H9 (cell line): Measurements from ENCODE around the gene CATSPERE. TPM values are rescaled to one million over a fixed set of nuclear protein-coding genes. Genes with fewer than 3 reads are reported as not detected.
A peak's percentile ranks its signal among the peaks of the same experiment; 100 is the strongest.

ENCODE experiments used
- DNase-seq: peaks from one replicate; pipeline ENCODE4 v3.0.0-alpha.2; 2017
- H2AFZ ChIP-seq: one replicate; pipeline ENCODE4 v1.6.1; 2013; ENCODE audit warnings: mild to moderate bottlenecking, low read length, control low read depth, moderate library complexity
- H2AK5ac ChIP-seq: 2 replicates; pipeline ENCODE4 v1.6.1; 2013; ENCODE audit warnings: low read length, control low read depth, mixed read lengths; ENCODE audit not compliant: insufficient read length
- H2BK120ac ChIP-seq: one replicate; pipeline ENCODE4 v1.6.1; 2013; ENCODE audit warnings: low read depth, mild to moderate bottlenecking, low read length, control low read depth, inconsistent platforms; ENCODE audit not compliant: poor library complexity, severe bottlenecking
- H2BK12ac ChIP-seq: 2 replicates; pipeline ENCODE4 v1.6.1; 2013; ENCODE audit warnings: low read length, control low read depth, mixed read lengths, low read depth; ENCODE audit not compliant: insufficient read length
- H2BK15ac ChIP-seq: 2 replicates; pipeline ENCODE4 v1.6.1; 2013; ENCODE audit warnings: low read depth, low read length, control low read depth
- H2BK20ac ChIP-seq: one replicate; pipeline ENCODE4 v1.6.1; 2013; ENCODE audit warnings: low read depth, mild to moderate bottlenecking, low read length, control low read depth, inconsistent platforms; ENCODE audit not compliant: poor library complexity, severe bottlenecking
- H2BK5ac ChIP-seq: 2 replicates; pipeline ENCODE4 v1.6.1; 2013; ENCODE audit warnings: low read length, control low read depth, mixed read lengths; ENCODE audit not compliant: insufficient read length
- H3K14ac ChIP-seq: 2 replicates; pipeline ENCODE4 v1.6.1; 2013; ENCODE audit warnings: low read length, control low read depth; ENCODE audit not compliant: insufficient read depth
- H3K18ac ChIP-seq: 2 replicates; pipeline ENCODE4 v1.6.1; 2013; ENCODE audit warnings: low read depth, mild to moderate bottlenecking, mixed read lengths, low read length, control low read depth; ENCODE audit not compliant: insufficient read length
- H3K23ac ChIP-seq: 2 replicates; pipeline ENCODE4 v1.6.1; 2013; ENCODE audit warnings: low read length, control low read depth, mixed read lengths, low read depth; ENCODE audit not compliant: insufficient read length
- H3K23me2 ChIP-seq: 2 replicates; pipeline ENCODE4 v1.6.1; 2013; ENCODE audit warnings: low read depth, mild to moderate bottlenecking, mixed read lengths, low read length, control low read depth; ENCODE audit not compliant: insufficient read length, poor library complexity, severe bottlenecking
- H3K27ac ChIP-seq: 2 replicates; pipeline ENCODE4 v1.5.1; 2013; ENCODE audit warnings: low read length, control low read depth, mixed read lengths, low read depth; ENCODE audit not compliant: insufficient read length
- H3K27me3 ChIP-seq: 2 replicates; pipeline ENCODE4 v1.6.1; 2013; ENCODE audit warnings: low read length, control low read depth, inconsistent platforms; ENCODE audit not compliant: insufficient read depth
- H3K4ac ChIP-seq: 2 replicates; pipeline ENCODE4 v1.6.1; 2013; ENCODE audit warnings: low read depth, mild to moderate bottlenecking, control low read depth, inconsistent platforms, low read length, moderate library complexity
- H3K4me1 ChIP-seq: 2 replicates; pipeline ENCODE4 v1.6.1; 2013; ENCODE audit warnings: low read length, control low read depth, inconsistent platforms; ENCODE audit not compliant: insufficient read depth
- H3K4me2 ChIP-seq: 2 replicates; pipeline ENCODE4 v1.6.1; 2013; ENCODE audit warnings: low read length, control low read depth, mixed read lengths; ENCODE audit not compliant: insufficient read length, insufficient read depth
- H3K56ac ChIP-seq: 2 replicates; pipeline ENCODE4 v1.6.1; 2013; ENCODE audit warnings: low read depth, mild to moderate bottlenecking, mixed read lengths, low read length, control low read depth; ENCODE audit not compliant: insufficient read length
- H3K79me1 ChIP-seq: 2 replicates; pipeline ENCODE4 v1.6.1; 2013; ENCODE audit warnings: low read depth, mild to moderate bottlenecking, moderate library complexity, low read length, control low read depth, inconsistent platforms; ENCODE audit not compliant: insufficient read depth, poor library complexity, severe bottlenecking
- H3K79me2 ChIP-seq: 2 replicates; pipeline ENCODE4 v1.6.1; 2013; ENCODE audit warnings: low read length, control low read depth, inconsistent platforms; ENCODE audit not compliant: insufficient read depth
- H3K9ac ChIP-seq: 2 replicates; pipeline ENCODE4 v1.6.1; 2013; ENCODE audit warnings: low read length, control low read depth, mixed read lengths; ENCODE audit not compliant: insufficient read length; ENCODE audit errors: extremely low read depth
- H3K9me3 ChIP-seq: one replicate; pipeline ENCODE4 v1.6.1; 2013; ENCODE audit warnings: low read depth, low read length, inconsistent platforms; ENCODE audit not compliant: control insufficient read depth
- H3T11ph ChIP-seq: one replicate; pipeline ENCODE4 v1.6.1; 2013; ENCODE audit warnings: mild to moderate bottlenecking, low read length, control low read depth, inconsistent platforms
- H4K20me1 ChIP-seq: one replicate; pipeline ENCODE4 v1.6.1; 2013; ENCODE audit not compliant: control insufficient read depth, insufficient read length, insufficient read depth
- H4K5ac ChIP-seq: 2 replicates; pipeline ENCODE4 v1.6.1; 2013; ENCODE audit warnings: low read depth, mild to moderate bottlenecking, mixed read lengths, low read length, control low read depth; ENCODE audit not compliant: insufficient read length
- H4K8ac ChIP-seq: replicated peaks from 2 replicates; pipeline ENCODE4 v1.6.1; 2013; ENCODE audit warnings: low read length, control low read depth, mixed read lengths, low read depth; ENCODE audit not compliant: insufficient read length
- H4K91ac ChIP-seq: 2 replicates; pipeline ENCODE4 v1.6.1; 2013; ENCODE audit warnings: low read depth, mild to moderate bottlenecking, moderate library complexity, mixed read lengths, low read length, control low read depth; ENCODE audit not compliant: insufficient read length
- H3K27ac Mint-ChIP-seq, 3 experiments: 2 replicates in 2 of 3; 3 replicates in 1 of 3; pipeline ENCODE4 v1.8.0; 2020 to 2021; ENCODE audit warnings: mixed read lengths in 3 of 3, mild to moderate bottlenecking in 1 of 3, moderate library complexity in 1 of 3
- H3K27me3 Mint-ChIP-seq: 2 replicates; pipeline ENCODE4 v1.8.0; 2021; ENCODE audit warnings: low read depth, mild to moderate bottlenecking, moderate library complexity, mixed read lengths
- H3K36me3 Mint-ChIP-seq, 3 experiments: 2 replicates in 2 of 3; 3 replicates in 1 of 3; pipeline ENCODE4 v1.8.0; 2020 to 2021; ENCODE audit warnings: low read depth in 3 of 3, mixed read lengths in 3 of 3; ENCODE audit not compliant: insufficient read depth in 1 of 3
- H3K4me1 Mint-ChIP-seq, 2 experiments: 2 replicates each; pipeline ENCODE4 v1.8.0; 2020; ENCODE audit warnings: mixed read lengths in 2 of 2
- H3K4me3 Mint-ChIP-seq, 2 experiments: 2 replicates in 1 of 2; 3 replicates in 1 of 2; pipeline ENCODE4 v1.8.0; 2020 to 2021; ENCODE audit warnings: mild to moderate bottlenecking in 2 of 2, mixed read lengths in 2 of 2, moderate library complexity in 1 of 2
- H3K9me3 Mint-ChIP-seq, 2 experiments: 2 replicates in 1 of 2; 3 replicates in 1 of 2; pipeline ENCODE4 v1.8.0; 2020; ENCODE audit warnings: mild to moderate bottlenecking in 2 of 2, mixed read lengths in 2 of 2, moderate library complexity in 1 of 2
- CTCF ChIP-seq: fragments of 200-600 bp; sonication (generic); conservative IDR thresholded peaks from 3 replicates; pipeline ENCODE4 v1.8.0; 2021; ENCODE audit warnings: antibody characterized with exemption, mild to moderate bottlenecking
- WGBS: extraction: QIAGEN DNeasy Blood & Tissue Kit; methylation state at CpG from one replicate; pipeline ENCODE4 v1.1.7; 2013; ENCODE audit warnings: missing lambda C conversion rate, low lambda C conversion rate, mixed read lengths; ENCODE audit not compliant: insufficient read length; ENCODE audit errors: extremely low coverage; 5-methylcytosine and 5-hydroxymethylcytosine counted together
- total RNA-seq: library from RNA; stranded (reverse); gene quantifications from 2 replicates; pipeline ENCODE4 v1.2.1, GENCODE V29; 2021

The CATSPERE gene
- total RNA-seq, 1 experiment from 2014 or later: 0.31 TPM

GRCh38 chr1:244548558-244549115 lies 87.6 kb downstream of the CATSPERE start:
- Histone ChIP-seq H3K23ac (no peak overlapping the region), H3K4me2 (no peak overlapping the region), H4K20me1 (no peaks in the 10 kb centered on the region), H3K56ac (no peak overlapping the region), H3K4ac (no peak overlapping the region), H2BK20ac (no peak overlapping the region), H4K91ac (no peak overlapping the region), H3K9me3 (no peaks in the 10 kb centered on the region), H3K79me1 (no peaks in the 10 kb centered on the region), H3T11ph (no peak overlapping the region), H2AFZ (no peak overlapping the region), H3K14ac (no peak overlapping the region), H3K18ac (no peak overlapping the region), H3K27ac (no peak overlapping the region), H2BK12ac (no peak overlapping the region), H3K9ac (no peak overlapping the region), H3K79me2 (no peaks in the 10 kb centered on the region), H2BK15ac (no peak overlapping the region), H2BK5ac (no peak overlapping the region), H2AK5ac (no peak overlapping the region), H2BK120ac (no peak overlapping the region), H3K23me2 (no peaks in the 10 kb centered on the region), H3K4me1 (no peaks in the 10 kb centered on the region), H4K8ac (no peak overlapping the region), H4K5ac (no peak overlapping the region), H3K27me3 (no peaks in the 10 kb centered on the region)
- H3K36me3 Mint-ChIP-seq: peaks cover 0 to 1% (median 0%) of the 10 kb centered on the region in 3 experiments; a peak in 1 of 7 replicates
- no peak for DNase-seq
- H3K27ac Mint-ChIP-seq: no peak overlapping the region
- no CpG with 5 or more reads among the region's 2 CpGs for WGBS
- H3K9me3 Mint-ChIP-seq: peaks cover 2 to 7% of the 10 kb centered on the region in 2 experiments; a peak in 3 of 5 replicates
- H3K4me3 Mint-ChIP-seq: no peak overlapping the region
- no peaks in the 10 kb centered on the region for H3K4me1 Mint-ChIP-seq
- H3K27me3 Mint-ChIP-seq: no peaks in the 10 kb centered on the region
- peak; percentile 41; the same call in 2 of the 3 replicates for TF ChIP-seq CTCF
